Skin epidermis (tissue), 12 donors: ENCODE measurements around the gene ANKRD13A.
"Not testable (repeated sequence)": the region's sequence is repeated elsewhere in the genome, so short reads cannot be mapped to it uniquely, and the experiment has no call there.

Experiments used
- H3K27ac ChIP-seq, 21 experiments: fragments of 200-600 bp; sonication (generic) in 11 of 21; one replicate each; pipeline ENCODE4 v1.5.0; 2020; ENCODE audit warnings: mild to moderate bottlenecking in 3 of 21, inconsistent platforms in 2 of 21, moderate library complexity in 2 of 21
- H3K4me3 ChIP-seq, 7 experiments: fragments of 200-600 bp; sonication (generic) in 2 of 7; one replicate each; pipeline ENCODE4 v1.5.0; 2020; ENCODE audit warnings: inconsistent platforms in 2 of 7, mild to moderate bottlenecking in 2 of 7, moderate library complexity in 1 of 7

ANKRD13A gene

GRCh38 chr12:110071504-110071903 lies 72.3 kb downstream of the ANKRD13A start:
- Histone ChIP-seq H3K27ac (no peak overlapping the region), H3K4me3 (no peak overlapping the region)

GRCh38 chr12:110071967-110072366 lies 72.7 kb downstream of the ANKRD13A start:
- H3K4me3 ChIP-seq = no peak overlapping the region
- H3K27ac ChIP-seq = no peak overlapping the region

GRCh38 chr12:110072636-110073035 lies 73.4 kb downstream of the ANKRD13A start:
- Histone ChIP-seq H3K27ac (peak overlapping the region in 10 of 21 experiments; percentile 0 to 83 (median 40)), H3K4me3 (peak overlapping the region in 5 of 7 experiments; percentile 30 to 45 (median 36))

GRCh38 chr12:110073049-110073831 lies 74.0 kb downstream of the ANKRD13A start:
- peak overlapping the region; percentile 28 to 45 (median 32) for H3K4me3 ChIP-seq
- H3K27ac ChIP-seq = peak overlapping the region in 12 of 21 experiments; percentile 0 to 83 (median 33)

GRCh38 chr12:110074089-110074488 lies 74.9 kb downstream of the ANKRD13A start:
- H3K4me3 ChIP-seq = no peak overlapping the region
- peak overlapping the region in 4 of 21 experiments; percentile 17 to 83 (median 32) for H3K27ac ChIP-seq

GRCh38 chr12:110075880-110076279 lies 76.7 kb downstream of the ANKRD13A start:
- no peak overlapping the region for H3K27ac ChIP-seq
- H3K4me3 ChIP-seq = no peak overlapping the region

GRCh38 chr12:110077800-110078199 lies 78.6 kb downstream of the ANKRD13A start:
- Histone ChIP-seq H3K27ac (no peak overlapping the region), H3K4me3 (no peak overlapping the region)

GRCh38 chr12:110079477-110080400 lies 80.5 kb downstream of the ANKRD13A start:
- peak overlapping the region in 14 of 21 experiments; percentile 6 to 84 (median 54) for H3K27ac ChIP-seq
- peak overlapping the region in 1 of 7 experiments; percentile 17 for H3K4me3 ChIP-seq

- Histone ChIP-seq H3K27ac (peak overlapping the region in 8 of 21 experiments; percentile 26 to 84 (median 66)), H3K4me3 (no peak overlapping the region)
Observed at GRCh38 chr12:110080410-110080809, 81.2 kb downstream of the ANKRD13A start.

DNA sequence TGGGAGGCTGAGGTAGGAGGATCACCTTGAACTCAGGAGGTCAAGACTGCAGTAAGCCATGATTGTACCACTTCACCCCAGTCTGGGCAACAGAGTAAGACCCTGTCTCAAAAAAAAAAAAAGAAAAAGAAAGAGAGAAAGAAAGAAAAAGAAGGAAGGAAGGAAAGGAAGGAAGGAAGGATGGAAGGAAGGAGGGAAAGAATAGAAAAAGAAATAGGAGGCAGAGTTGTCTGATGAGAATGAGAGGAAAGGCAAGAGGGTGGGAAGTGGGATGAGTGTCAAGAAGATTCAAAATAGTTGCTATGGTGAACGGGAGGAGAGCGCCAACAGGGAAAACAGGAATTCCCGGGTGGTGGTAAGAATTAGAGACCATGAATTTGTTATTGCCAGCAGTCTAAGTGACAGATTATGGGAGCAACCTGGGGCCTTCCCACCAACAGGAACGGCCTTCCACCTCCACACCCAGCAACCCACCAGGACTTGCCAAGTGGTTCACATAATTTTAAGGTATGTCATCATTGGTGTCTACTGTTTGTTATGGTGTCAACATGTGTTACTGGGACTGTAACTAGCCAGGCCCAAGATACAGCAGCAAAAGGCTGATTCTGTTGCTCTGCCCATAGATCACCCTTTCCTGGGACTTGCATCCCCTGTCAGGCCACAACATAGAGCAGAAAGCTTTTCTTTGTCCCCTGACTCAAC lies 85.2 kb downstream of the ANKRD13A start:
- Histone ChIP-seq H3K27ac (no peak overlapping the region), H3K4me3 (no peak overlapping the region)

DNA sequence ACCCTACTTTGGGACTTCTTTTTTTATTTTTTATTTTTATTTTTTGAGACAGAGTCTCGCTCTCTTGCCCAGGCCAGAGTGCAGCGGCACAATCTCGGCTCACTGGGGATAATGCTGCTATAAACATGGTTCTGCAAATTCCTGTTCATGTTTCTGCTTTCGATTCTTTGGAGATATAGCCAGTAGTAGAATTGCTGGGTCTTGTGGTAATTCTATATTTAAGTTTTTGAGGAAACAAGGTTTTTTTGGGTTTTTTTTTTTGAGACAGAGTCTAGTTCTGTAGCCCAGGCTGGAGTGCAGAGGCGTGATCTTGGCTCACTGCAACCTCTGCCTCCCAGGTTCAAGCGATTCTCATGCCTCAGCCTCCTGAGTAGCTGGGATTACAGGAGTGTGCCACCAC lies 89.0 kb downstream of the ANKRD13A start:
- not testable (repeated sequence) for H3K4me3 ChIP-seq
- peak overlapping the region in 3 of 21 experiments; percentile 25 to 59 (median 49) for H3K27ac ChIP-seq

GRCh38 chr12:110088936-110089335 lies 89.7 kb downstream of the ANKRD13A start:
- H3K27ac ChIP-seq = peak overlapping the region in 3 of 21 experiments; percentile 37 to 55 (median 49)
- no peak overlapping the region for H3K4me3 ChIP-seq
